ENCODE data around the gene SLC45A2.
"Not testable (repeated sequence)": the region's sequence is repeated elsewhere in the genome, so short reads cannot be mapped to it uniquely, and the experiment has no call there.

Gene SLC45A2

DNA sequence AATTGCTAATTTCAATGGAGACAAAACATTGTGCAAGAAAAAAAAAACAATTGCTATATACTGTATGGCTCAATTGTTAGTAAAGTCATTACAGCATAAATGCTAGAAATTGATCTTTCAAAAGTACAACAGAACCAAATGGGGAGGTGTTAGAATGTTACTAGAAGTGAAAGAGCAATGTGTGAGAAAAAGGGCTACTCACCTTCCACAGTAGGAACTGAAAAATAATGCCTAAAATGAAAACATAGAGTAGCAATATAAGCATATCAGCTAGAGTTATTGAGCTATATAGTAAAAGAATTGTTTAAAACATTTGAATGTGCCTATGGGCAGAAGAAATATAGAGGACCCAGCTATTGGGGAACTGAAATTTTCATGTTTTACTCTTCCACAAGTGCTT lies 59.2 kb downstream of the SLC45A2 start:
- Mint-ChIP-seq H3K27ac (no peak overlapping the region), H3K4me1 (no peaks in the 10 kb centered on the region), H3K27me3 (ENCODE audit: low read depth, poor library complexity) (peaks cover 13% of the 10 kb centered on the region), H3K4me3 (no peak overlapping the region), H3K36me3 (ENCODE audit: low read depth) (no peaks in the 10 kb centered on the region), H3K9me3 (peaks cover 4% of the 10 kb centered on the region)
- TF ChIP-seq, protein P1, sequence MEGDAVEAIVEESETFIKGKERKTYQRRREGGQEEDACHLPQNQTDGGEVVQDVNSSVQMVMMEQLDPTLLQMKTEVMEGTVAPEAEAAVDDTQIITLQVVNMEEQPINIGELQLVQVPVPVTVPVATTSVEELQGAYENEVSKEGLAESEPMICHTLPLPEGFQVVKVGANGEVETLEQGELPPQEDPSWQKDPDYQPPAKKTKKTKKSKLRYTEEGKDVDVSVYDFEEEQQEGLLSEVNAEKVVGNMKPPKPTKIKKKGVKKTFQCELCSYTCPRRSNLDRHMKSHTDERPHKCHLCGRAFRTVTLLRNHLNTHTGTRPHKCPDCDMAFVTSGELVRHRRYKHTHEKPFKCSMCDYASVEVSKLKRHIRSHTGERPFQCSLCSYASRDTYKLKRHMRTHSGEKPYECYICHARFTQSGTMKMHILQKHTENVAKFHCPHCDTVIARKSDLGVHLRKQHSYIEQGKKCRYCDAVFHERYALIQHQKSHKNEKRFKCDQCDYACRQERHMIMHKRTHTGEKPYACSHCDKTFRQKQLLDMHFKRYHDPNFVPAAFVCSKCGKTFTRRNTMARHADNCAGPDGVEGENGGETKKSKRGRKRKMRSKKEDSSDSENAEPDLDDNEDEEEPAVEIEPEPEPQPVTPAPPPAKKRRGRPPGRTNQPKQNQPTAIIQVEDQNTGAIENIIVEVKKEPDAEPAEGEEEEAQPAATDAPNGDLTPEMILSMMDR (IDR thresholded peaks at IDR 0.05), result no peak
- DNase-seq, result no peak

DNA sequence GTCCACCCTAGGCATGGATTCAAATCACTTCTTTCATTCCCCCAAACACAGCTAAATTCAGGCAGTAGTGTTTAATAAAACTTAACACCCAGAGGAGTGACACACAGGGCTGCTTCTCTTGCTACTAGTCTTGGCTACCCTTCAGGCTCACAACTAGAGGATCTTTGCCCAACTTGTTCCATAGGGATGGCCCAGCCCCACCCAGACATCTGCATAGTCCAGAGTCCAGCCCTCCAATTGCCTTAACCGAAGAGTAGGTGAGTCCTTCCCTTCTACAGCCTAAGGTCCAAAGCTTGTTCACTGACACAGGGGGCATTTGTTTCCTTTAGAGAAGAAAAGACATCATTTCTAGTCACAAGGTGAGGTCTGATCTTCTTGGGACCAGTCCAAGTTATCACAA lies 63.5 kb downstream of the SLC45A2 start:
- TF ChIP-seq, protein P1 (IDR thresholded peaks at IDR 0.05), result no peak
- no peak for DNase-seq
- Mint-ChIP-seq H3K27me3 (ENCODE audit: low read depth, poor library complexity) (peaks cover 18% of the 10 kb centered on the region), H3K9me3 (peaks cover 42% of the 10 kb centered on the region), H3K27ac (no peak overlapping the region), H3K4me1 (no peaks in the 10 kb centered on the region), H3K36me3 (ENCODE audit: low read depth) (peaks cover 5% of the 10 kb centered on the region), H3K4me3 (no peak overlapping the region)

DNA sequence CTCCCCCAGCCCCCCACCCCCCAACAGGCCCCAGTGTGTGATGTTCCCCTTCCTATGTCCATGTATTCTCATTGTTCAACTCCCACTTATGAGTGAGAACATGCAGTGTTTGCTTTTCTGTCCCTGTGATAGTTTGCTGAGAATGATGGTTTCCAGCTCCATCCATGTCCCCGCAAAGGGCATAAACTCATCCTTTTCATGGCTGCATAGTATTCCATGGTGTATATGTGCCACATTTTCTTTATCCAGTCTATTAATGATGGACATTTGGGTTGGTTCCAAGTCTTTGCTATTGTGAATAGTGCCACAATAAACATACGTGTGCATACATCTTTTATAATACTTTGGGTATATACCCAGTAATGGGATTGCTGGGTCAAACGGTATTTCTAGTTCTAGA lies 69.6 kb downstream of the SLC45A2 start:
- H3K9me3 Mint-ChIP-seq, result peaks cover 59% of the 10 kb centered on the region
- not testable (repeated sequence) for H3K4me1 Mint-ChIP-seq; H3K27me3 Mint-ChIP-seq (ENCODE audit: low read depth, poor library complexity); H3K27ac Mint-ChIP-seq; H3K4me3 Mint-ChIP-seq; H3K36me3 Mint-ChIP-seq (ENCODE audit: low read depth); DNase-seq

DNA sequence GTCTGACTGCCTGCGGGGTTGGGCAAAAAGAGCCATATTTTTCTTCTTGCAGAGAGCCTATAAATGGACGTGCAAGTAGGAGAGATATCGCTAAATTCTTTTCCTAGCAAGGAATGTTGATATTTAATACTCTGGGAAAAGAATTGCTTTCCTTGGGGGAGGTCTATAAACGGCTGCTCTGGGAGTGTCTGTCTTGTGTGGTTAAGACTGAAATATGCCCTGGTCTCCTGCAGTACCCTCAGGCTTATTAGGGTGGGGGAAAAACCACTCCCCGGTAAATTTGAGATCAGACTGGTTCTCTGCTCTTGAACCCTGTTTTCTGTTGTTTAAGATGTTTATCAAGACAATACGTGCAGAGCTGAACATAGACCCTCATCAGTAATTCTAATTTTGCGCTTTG lies 78.2 kb downstream of the SLC45A2 start:
- H3K36me3 Mint-ChIP-seq (ENCODE audit: low read depth), result peaks cover 13% of the 10 kb centered on the region
- H3K27ac Mint-ChIP-seq; DNase-seq; H3K4me1 Mint-ChIP-seq; H3K4me3 Mint-ChIP-seq; H3K27me3 Mint-ChIP-seq (ENCODE audit: low read depth, poor library complexity): not testable (repeated sequence)
- peaks cover 68% of the 10 kb centered on the region for H3K9me3 Mint-ChIP-seq

DNA sequence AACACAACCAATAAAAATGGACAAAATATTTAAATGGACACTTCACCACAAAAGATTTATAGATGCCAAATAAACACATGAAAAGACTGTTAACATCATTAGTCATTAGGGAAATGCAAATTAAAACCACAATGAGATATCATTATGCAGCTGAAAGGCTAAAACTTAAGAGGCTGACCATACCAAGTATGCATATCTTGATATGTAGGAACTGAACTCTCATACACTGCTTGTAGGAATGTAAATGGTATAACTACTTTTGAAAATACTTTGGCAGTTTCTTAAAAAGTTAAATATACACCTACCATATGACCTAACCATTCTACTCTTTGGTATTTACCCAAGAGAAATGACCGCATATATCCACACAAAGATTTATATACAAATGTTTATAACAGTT lies 79.1 kb downstream of the SLC45A2 start:
- TF ChIP-seq, protein P1 (IDR thresholded peaks at IDR 0.05), result no peak
- no peaks in the 10 kb centered on the region for H3K4me1 Mint-ChIP-seq
- DNase-seq, result no peak
- H3K36me3 Mint-ChIP-seq (ENCODE audit: low read depth), result peaks cover 13% of the 10 kb centered on the region
- no peak overlapping the region for H3K27ac Mint-ChIP-seq
- H3K4me3 Mint-ChIP-seq, result no peak overlapping the region
- H3K27me3 Mint-ChIP-seq (ENCODE audit: low read depth, poor library complexity), result peaks cover 4% of the 10 kb centered on the region
- H3K9me3 Mint-ChIP-seq, result peaks cover 69% of the 10 kb centered on the region

DNA sequence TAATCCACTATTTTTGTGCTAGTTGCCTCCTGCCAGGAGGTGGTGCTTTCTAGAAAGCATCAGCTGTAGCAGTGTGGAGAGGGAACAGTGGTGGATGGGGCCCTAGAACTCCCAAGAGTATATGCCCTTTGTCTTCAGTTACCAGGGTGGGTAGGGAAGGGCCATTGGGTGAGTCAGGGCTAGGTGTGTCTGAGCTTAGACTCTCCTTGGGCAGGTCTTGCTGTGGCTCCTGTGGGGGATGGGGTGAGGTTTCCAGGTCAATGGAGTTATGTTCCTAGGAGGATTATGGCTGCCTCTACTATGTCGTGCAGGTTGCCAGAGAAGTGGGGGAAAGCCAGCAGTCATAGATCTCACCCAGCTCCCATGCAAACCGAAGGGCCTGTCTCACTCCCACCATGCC lies 81.4 kb downstream of the SLC45A2 start:
- Mint-ChIP-seq H3K4me1 (no peaks in the 10 kb centered on the region), H3K4me3 (no peak overlapping the region), H3K9me3 (peaks cover 60% of the 10 kb centered on the region), H3K36me3 (ENCODE audit: low read depth) (peaks cover 13% of the 10 kb centered on the region), H3K27ac (no peak overlapping the region), H3K27me3 (ENCODE audit: low read depth, poor library complexity) (peaks cover 4% of the 10 kb centered on the region)
- no peak for DNase-seq
- TF ChIP-seq, protein P1 (IDR thresholded peaks at IDR 0.05), result no peak

DNA sequence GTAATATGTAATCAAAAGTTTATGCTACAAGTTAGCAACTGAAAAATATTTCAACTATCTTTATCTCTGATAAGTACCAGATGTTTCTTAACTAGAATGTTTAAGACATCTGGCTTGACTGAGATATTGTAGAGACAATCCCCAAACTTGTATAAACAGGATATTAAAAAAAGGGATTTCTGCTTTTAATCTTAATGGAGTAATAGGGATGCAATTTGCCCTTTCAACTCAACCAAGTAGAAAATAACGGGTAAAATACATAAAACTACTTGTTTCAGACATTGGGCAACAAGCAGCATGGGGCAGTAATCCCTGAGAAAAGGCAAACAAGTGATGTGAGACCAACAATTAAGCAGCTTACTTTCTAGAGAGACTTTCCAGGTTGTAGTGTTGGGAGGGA lies 83.3 kb downstream of the SLC45A2 start:
- peaks cover 8% of the 10 kb centered on the region for H3K36me3 Mint-ChIP-seq (ENCODE audit: low read depth)
- H3K27me3 Mint-ChIP-seq (ENCODE audit: low read depth, poor library complexity), result peaks cover 7% of the 10 kb centered on the region
- TF ChIP-seq, protein P1 (IDR thresholded peaks at IDR 0.05), result no peak

More for the DNA sequence above, 83.3 kb downstream of the SLC45A2 start:
- H3K9me3 Mint-ChIP-seq, result peaks cover 42% of the 10 kb centered on the region
- DNase-seq, result no peak
- no peaks in the 10 kb centered on the region for H3K4me1 Mint-ChIP-seq
- H3K4me3 Mint-ChIP-seq, result no peak overlapping the region
- no peak overlapping the region for H3K27ac Mint-ChIP-seq
